ENCODE data around the gene C2orf78. TPM values are rescaled to one million over a fixed set of nuclear protein-coding genes. Genes with fewer than 3 reads are reported as not detected.

The C2orf78 gene
- total RNA-seq, 1 donor from 2014 or later: not detected

DNA sequence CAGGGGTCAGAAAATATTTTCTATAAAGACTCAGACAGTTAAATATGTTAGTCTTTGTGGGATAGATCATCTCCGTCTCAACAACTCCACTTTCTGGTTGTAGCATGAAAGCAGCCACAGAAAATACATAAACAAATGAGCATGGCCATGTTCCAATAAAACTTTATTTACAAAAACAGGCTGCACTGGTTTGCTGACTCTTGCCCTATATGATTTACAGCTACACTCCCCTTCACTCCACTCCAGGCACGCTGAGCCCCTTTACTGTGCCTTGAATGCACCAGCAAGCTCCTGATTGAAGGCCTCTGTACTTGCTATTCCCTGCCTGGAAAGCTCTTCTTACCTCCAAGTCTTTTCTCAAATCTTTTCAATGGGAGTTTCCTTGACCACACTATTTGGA is 39.0 kb downstream of the C2orf78 start:
- Mint-ChIP-seq H3K27me3 (ENCODE audit: low read depth, unreplicated experiment) (peaks cover 2% of the 10 kb centered on the region), H3K27ac (ENCODE audit: unreplicated experiment) (no peak overlapping the region), H3K36me3 (ENCODE audit: low read depth, unreplicated experiment) (no peaks in the 10 kb centered on the region), H3K4me1 (ENCODE audit: low read depth, unreplicated experiment) (no peaks in the 10 kb centered on the region), H3K9me3 (ENCODE audit: unreplicated experiment) (no peaks in the 10 kb centered on the region), H3K4me3 (ENCODE audit: unreplicated experiment) (no peak overlapping the region)
- Histone ChIP-seq H2AFZ (ENCODE audit: low read depth, low read length) (no peak overlapping the region), H3K36me3 (ENCODE audit: insufficient read depth, low read length) (no peaks in the 10 kb centered on the region), H3K4me2 (ENCODE audit: low read length) (no peak overlapping the region), H3K27ac (ENCODE audit: low read depth, low read length) (no peak overlapping the region), H3K79me2 (ENCODE audit: insufficient read depth, low read length) (no peaks in the 10 kb centered on the region), H4K20me1 (ENCODE audit: insufficient read depth, low read length) (no peaks in the 10 kb centered on the region), H3K9me3 (ENCODE audit: insufficient read depth, low read depth, low read length) (no peaks in the 10 kb centered on the region), H3K9ac (ENCODE audit: low read length) (no peak overlapping the region), H3K27me3 (ENCODE audit: insufficient read depth, low read length) (peaks cover 14% of the 10 kb centered on the region), H3K4me3 (ENCODE audit: insufficient read depth, low read depth, low read length) (no peak overlapping the region), H3K4me1 (ENCODE audit: insufficient read depth, low read length) (no peaks in the 10 kb centered on the region)
- FAIRE-seq (no peak), DNase-seq (ENCODE audit: low read depth) (no peak)
- TF ChIP-seq, protein P1, sequence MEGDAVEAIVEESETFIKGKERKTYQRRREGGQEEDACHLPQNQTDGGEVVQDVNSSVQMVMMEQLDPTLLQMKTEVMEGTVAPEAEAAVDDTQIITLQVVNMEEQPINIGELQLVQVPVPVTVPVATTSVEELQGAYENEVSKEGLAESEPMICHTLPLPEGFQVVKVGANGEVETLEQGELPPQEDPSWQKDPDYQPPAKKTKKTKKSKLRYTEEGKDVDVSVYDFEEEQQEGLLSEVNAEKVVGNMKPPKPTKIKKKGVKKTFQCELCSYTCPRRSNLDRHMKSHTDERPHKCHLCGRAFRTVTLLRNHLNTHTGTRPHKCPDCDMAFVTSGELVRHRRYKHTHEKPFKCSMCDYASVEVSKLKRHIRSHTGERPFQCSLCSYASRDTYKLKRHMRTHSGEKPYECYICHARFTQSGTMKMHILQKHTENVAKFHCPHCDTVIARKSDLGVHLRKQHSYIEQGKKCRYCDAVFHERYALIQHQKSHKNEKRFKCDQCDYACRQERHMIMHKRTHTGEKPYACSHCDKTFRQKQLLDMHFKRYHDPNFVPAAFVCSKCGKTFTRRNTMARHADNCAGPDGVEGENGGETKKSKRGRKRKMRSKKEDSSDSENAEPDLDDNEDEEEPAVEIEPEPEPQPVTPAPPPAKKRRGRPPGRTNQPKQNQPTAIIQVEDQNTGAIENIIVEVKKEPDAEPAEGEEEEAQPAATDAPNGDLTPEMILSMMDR (IDR thresholded peaks at IDR 0.05; ENCODE audit: insufficient read depth, low read depth, low read length): no peak
- TF ChIP-seq EZH2 (IDR thresholded peaks at IDR 0.05; ENCODE audit: insufficient read depth, low read length): no peak

DNA sequence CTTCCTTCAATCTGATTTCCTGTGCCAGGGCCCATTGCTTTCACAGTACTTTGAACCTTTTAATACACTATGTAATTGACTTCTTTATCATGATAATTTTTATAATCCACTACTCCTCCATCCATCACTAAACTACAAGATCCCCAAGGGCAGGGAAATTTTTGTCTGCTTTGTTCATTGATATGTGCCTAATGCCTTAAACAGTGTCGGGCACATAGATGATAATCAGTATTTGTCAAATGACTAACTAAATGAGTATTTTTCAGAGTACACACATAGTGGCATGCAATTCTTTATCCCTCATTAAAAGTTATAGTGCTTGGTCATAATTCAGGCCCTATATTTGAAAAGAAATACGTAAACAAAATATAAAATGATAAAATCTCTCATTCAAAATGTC is 39.4 kb downstream of the C2orf78 start:
- FAIRE-seq (no peak), DNase-seq (ENCODE audit: low read depth) (no peak)
- no peaks in the 10 kb centered on the region for H4K20me1 ChIP-seq (ENCODE audit: insufficient read depth, low read length)
- no peaks in the 10 kb centered on the region for H3K79me2 ChIP-seq (ENCODE audit: insufficient read depth, low read length)
- H3K36me3 Mint-ChIP-seq (ENCODE audit: low read depth, unreplicated experiment): no peaks in the 10 kb centered on the region
- H3K9me3 Mint-ChIP-seq (ENCODE audit: unreplicated experiment): no peaks in the 10 kb centered on the region
- H3K4me1 Mint-ChIP-seq (ENCODE audit: low read depth, unreplicated experiment): no peaks in the 10 kb centered on the region
- H3K27me3 ChIP-seq (ENCODE audit: insufficient read depth, low read length): peaks cover 14% of the 10 kb centered on the region
- TF ChIP-seq EZH2 (IDR thresholded peaks at IDR 0.05; ENCODE audit: insufficient read depth, low read length): no peak
- TF ChIP-seq, protein P1 (IDR thresholded peaks at IDR 0.05; ENCODE audit: insufficient read depth, low read depth, low read length): no peak
- H3K27me3 Mint-ChIP-seq (ENCODE audit: low read depth, unreplicated experiment): peaks cover 2% of the 10 kb centered on the region
- H3K27ac Mint-ChIP-seq (ENCODE audit: unreplicated experiment): no peak overlapping the region
- no peaks in the 10 kb centered on the region for H3K9me3 ChIP-seq (ENCODE audit: insufficient read depth, low read depth, low read length)
- no peak overlapping the region for H3K4me2 ChIP-seq (ENCODE audit: low read length)
- no peak overlapping the region for H2AFZ ChIP-seq (ENCODE audit: low read depth, low read length)
- H3K27ac ChIP-seq (ENCODE audit: low read depth, low read length): no peak overlapping the region
- H3K4me3 Mint-ChIP-seq (ENCODE audit: unreplicated experiment): no peak overlapping the region
- no peaks in the 10 kb centered on the region for H3K4me1 ChIP-seq (ENCODE audit: insufficient read depth, low read length)
- no peaks in the 10 kb centered on the region for H3K36me3 ChIP-seq (ENCODE audit: insufficient read depth, low read length)
- no peak overlapping the region for H3K9ac ChIP-seq (ENCODE audit: low read length)
- H3K4me3 ChIP-seq (ENCODE audit: insufficient read depth, low read depth, low read length): no peak overlapping the region

DNA sequence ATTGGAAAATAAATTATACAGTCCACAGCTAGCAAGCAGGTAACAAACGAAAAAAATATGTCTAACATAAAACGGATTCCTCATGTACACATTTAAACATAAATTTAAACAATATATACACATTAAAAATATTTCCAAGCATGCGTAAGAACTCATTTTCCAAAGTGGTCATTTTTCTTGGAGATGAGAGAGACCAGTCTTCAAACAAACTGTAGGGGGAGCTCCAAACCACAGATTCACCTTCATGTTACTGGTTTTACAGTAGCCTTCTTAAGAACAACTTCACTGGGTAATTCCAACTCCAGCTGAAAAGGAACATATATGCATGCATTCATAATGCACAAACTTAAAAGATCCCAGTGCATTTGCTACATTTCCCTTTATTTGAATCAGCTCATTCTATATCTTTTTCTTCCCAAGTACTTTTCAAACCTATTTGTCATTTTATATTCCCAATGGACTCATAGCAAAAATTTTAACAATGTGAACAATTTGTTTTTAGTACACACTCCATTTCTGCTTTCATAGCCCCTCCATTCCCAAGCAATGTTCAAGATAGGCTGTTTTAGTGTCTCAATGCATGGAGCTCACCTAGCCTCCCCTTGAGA is 40.0 kb downstream of the C2orf78 start:
- FAIRE-seq (peak; percentile 59), DNase-seq (ENCODE audit: low read depth) (peak; percentile 70)
- peaks cover 4% of the 10 kb centered on the region for H3K4me1 Mint-ChIP-seq (ENCODE audit: low read depth, unreplicated experiment)
- no peaks in the 10 kb centered on the region for H3K9me3 Mint-ChIP-seq (ENCODE audit: unreplicated experiment)
- no peaks in the 10 kb centered on the region for H3K9me3 ChIP-seq (ENCODE audit: insufficient read depth, low read depth, low read length)
- H3K4me2 ChIP-seq (ENCODE audit: low read length): no peak overlapping the region
- H3K36me3 ChIP-seq (ENCODE audit: insufficient read depth, low read length): no peaks in the 10 kb centered on the region
- no peak overlapping the region for H3K4me3 ChIP-seq (ENCODE audit: insufficient read depth, low read depth, low read length)
- no peak overlapping the region for H2AFZ ChIP-seq (ENCODE audit: low read depth, low read length)
- no peak overlapping the region for H3K9ac ChIP-seq (ENCODE audit: low read length)
- H3K27ac ChIP-seq (ENCODE audit: low read depth, low read length): no peak overlapping the region
- H3K4me1 ChIP-seq (ENCODE audit: insufficient read depth, low read length): no peaks in the 10 kb centered on the region
- no peaks in the 10 kb centered on the region for H3K36me3 Mint-ChIP-seq (ENCODE audit: low read depth, unreplicated experiment)
- no peak overlapping the region for H3K27ac Mint-ChIP-seq (ENCODE audit: unreplicated experiment)
- no peaks in the 10 kb centered on the region for H4K20me1 ChIP-seq (ENCODE audit: insufficient read depth, low read length)
- H3K79me2 ChIP-seq (ENCODE audit: insufficient read depth, low read length): no peaks in the 10 kb centered on the region
- no peak overlapping the region for H3K4me3 Mint-ChIP-seq (ENCODE audit: unreplicated experiment)
- H3K27me3 ChIP-seq (ENCODE audit: insufficient read depth, low read length): peaks cover 14% of the 10 kb centered on the region
- H3K27me3 Mint-ChIP-seq (ENCODE audit: low read depth, unreplicated experiment): peaks cover 2% of the 10 kb centered on the region
- TF ChIP-seq EZH2 (IDR thresholded peaks at IDR 0.05; ENCODE audit: insufficient read depth, low read length): no peak
- TF ChIP-seq, protein P1 (IDR thresholded peaks at IDR 0.05; ENCODE audit: insufficient read depth, low read depth, low read length): peak; percentile 94
